Neural progenitor cell (in vitro differentiated cells): Measurements from ENCODE around the gene FCRL3.

Experiments
- CTCF ChIP-seq: fragments of 200-600 bp; sonication (generic); IDR thresholded peaks from 2 replicates; pipeline ENCODE4 v1.5.1; 2017; ENCODE audit warnings: antibody characterized with exemption, mild to moderate bottlenecking
- EZH2phosphoT487 ChIP-seq: fragments of 200-600 bp; sonication (generic); IDR thresholded peaks from 2 replicates; pipeline ENCODE4 v1.6.1; 2017; ENCODE audit warnings: antibody characterized with exemption

GRCh38 chr1:157732755-157733154, 32.2 kb upstream of the FCRL3 start:
- TF ChIP-seq EZH2phosphoT487 (no peak), CTCF (no peak)
